Stimulated activated CD8-positive, alpha-beta memory T cell treated with anti-CD3 and anti-CD28 coated beads, Interleukin-12 subunit alpha, Interleukin-12 subunit beta, amount 100 ng/mL, for 4 hours (primary cell): ENCODE measurements around the gene ACR.

ENCODE experiments used
- DNase-seq: peaks from one replicate; pipeline ENCODE4 v3.0.0-alpha.2; 2020; ENCODE audit warnings: low read depth

Gene ACR

GRCh38 chr22:50737728-50738648 is at the start of gene ACR:
Gene ACR, plus strand, starts transcription at chr22:50738204. Its CDS starts 32 bp downstream, at chr22:50738236.
- no peak for DNase-seq

GRCh38 chr22:50688448-50688847 is 49.6 kb upstream of the ACR start:
- no peak for DNase-seq

GRCh38 chr22:50691521-50691920 is 46.5 kb upstream of the ACR start:
- no peak for DNase-seq

- DNase-seq, result no peak
These were observed 44.5 kb upstream of the ACR start for GRCh38 chr22:50693462-50693861.

- no peak for DNase-seq
These were observed 43.9 kb upstream of the ACR start for GRCh38 chr22:50694099-50694605.

GRCh38 chr22:50694766-50695420 is 43.1 kb upstream of the ACR start:
- DNase-seq, result no peak

GRCh38 chr22:50695421-50696250 is 42.4 kb upstream of the ACR start:
- DNase-seq, result no peak

- DNase-seq, result no peak
These were observed 41.7 kb upstream of the ACR start for GRCh38 chr22:50696251-50696798.

GRCh38 chr22:50696799-50697561 is 41.0 kb upstream of the ACR start:
- DNase-seq, result no peak

- DNase-seq, result no peak
These were observed 40.1 kb upstream of the ACR start for GRCh38 chr22:50697667-50698506.

- no peak for DNase-seq
These were observed 39.5 kb upstream of the ACR start for GRCh38 chr22:50698546-50698945.

GRCh38 chr22:50699001-50699755 is 38.8 kb upstream of the ACR start:
- DNase-seq, result no peak

- no peak for DNase-seq
These were observed 38.1 kb upstream of the ACR start for GRCh38 chr22:50699756-50700386.

- no peak for DNase-seq
These were observed 37.5 kb upstream of the ACR start for GRCh38 chr22:50700387-50701075.

- DNase-seq, result no peak
These were observed 37.0 kb upstream of the ACR start for GRCh38 chr22:50701076-50701419.

GRCh38 chr22:50701428-50702154 is 36.4 kb upstream of the ACR start:
- DNase-seq, result no peak

- DNase-seq, result no peak
These were observed 35.7 kb upstream of the ACR start for GRCh38 chr22:50702261-50702671.
